Stimulated activated CD8-positive, alpha-beta memory T cell treated with anti-CD3 and anti-CD28 coated beads, Interleukin-4, amount 100 ng/mL, for 1 hour (primary cell): ENCODE data around the gene MYO3B.
"Not testable (repeated sequence)": the region's sequence is repeated elsewhere in the genome, so short reads cannot be mapped to it uniquely, and the experiment has no call there.

Experiments
- DNase-seq, 2 donors: peaks; one replicate each; pipeline ENCODE4 v3.0.0-alpha.2; 2020; ENCODE audit warnings: low read depth in 2 of 2, low spot score in 1 of 2

The MYO3B gene

DNA sequence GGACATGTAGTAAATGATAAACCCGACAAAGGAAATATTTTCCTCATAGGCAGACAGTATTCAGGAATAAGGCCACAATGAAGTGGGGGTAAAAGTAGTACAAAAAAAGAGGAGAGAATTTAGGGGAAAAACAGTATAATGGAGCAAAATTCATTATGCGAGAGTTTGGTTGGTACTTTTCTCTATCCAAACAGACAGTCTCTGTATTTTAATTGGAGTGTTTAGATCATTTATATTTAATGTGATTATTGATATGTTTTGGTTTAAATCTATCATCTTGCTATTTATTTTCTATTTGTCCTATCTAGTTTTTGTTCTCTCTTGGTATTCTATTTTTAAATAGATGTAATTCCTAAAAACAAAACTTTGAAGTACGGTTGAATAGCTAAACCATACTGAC lies 366.9 kb downstream of the MYO3B start:
- DNase-seq, result no peak

DNA sequence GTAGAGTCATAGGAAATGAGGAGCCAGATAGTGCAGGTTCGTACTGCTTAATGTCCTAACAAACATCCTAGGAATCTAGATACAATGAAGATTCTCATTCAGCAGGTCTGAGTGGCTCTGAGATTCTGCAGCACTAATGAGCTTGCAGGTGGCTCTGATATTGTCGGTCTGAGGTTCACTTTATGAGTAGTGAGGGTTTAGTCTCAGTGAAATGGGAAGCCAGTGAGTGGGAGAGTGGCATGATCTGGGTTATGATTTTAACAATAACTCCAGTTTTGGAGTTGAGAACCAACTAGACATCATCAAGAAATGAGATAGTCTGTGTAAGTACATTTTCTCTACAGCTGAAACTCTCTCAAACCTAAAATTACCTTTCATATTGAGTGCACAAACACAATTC lies 370.4 kb downstream of the MYO3B start:
- DNase-seq, result no peak

DNA sequence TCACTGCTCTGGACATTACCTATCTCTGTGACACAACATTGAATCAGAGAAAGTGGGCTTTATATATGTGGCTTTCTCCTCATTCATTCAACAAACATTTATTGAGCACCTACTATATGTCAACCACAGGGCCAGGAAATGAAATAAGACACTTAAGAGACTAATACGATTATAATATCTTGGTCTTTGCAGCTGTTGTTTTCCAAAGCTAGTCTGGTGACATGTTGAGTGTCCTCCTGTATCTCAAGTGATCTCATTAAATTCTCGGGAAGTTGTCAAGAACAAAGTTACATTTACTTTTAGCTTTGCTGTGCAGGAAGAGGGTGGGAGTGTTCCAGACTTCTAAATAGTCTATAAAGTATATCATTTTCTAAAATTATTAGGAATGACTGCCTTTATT lies 372.6 kb downstream of the MYO3B start:
- no peak for DNase-seq

GRCh38 chr2:170551899-170552298 lies 374.0 kb downstream of the MYO3B start:
- not testable (repeated sequence) for DNase-seq

DNA sequence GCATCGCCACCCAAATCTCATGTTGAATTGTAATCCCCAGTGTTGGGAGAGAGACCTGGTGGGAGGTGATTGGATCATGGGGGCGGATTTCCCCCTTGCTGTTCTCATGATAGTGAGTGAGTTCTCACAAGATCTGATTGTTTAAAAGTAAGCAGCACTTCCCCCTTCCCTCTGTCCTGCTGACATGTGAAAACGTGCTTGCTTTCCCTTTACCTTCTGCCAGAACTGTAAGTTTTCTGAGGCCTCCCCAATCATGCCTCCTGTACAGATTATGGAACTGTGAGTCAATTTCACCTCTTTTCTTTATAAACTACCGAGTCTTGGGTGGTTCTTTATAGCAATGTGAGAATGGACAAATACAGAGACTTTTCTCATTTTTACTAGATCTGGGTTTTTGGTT lies 375.8 kb downstream of the MYO3B start:
- DNase-seq, result no peak

DNA sequence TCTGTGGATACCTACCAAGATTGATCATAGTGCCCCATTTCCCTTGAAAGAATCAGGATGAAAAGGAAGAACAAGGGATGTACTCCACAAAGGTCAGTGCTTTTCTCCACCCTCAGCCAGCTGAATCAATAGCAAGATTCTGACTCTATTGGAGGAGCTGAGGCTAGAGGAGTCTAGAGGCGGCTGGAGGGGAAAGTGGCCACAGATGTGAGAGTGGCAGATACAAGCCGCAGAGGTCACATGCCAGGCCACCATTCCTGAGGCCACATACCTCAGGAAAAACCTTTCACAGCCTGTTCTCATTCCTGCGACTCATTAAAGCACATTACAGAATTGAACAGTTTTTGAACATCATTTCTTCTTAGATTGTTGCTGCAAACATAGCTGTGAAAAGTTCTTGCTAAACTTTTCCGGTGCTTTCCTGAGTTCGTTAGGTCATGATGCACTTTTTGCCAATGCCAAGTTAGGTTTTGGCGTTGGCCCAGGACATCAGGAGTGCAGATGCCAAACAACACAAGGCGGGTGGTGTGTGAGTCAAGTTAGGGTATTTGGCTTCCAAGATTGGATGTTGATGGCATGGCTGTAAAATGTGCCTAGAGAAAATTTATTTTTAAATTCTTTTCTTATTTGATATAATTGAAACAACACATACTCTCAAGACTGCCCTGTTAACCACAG lies 376.5 kb downstream of the MYO3B start:
- DNase-seq, result no peak

- DNase-seq, result no peak
These were observed 385.0 kb downstream of the MYO3B start for GRCh38 chr2:170562928-170563327.

GRCh38 chr2:170563401-170563800 lies 385.5 kb downstream of the MYO3B start:
- DNase-seq, result no peak

GRCh38 chr2:170566138-170566537 lies 388.2 kb downstream of the MYO3B start:
- no peak for DNase-seq

GRCh38 chr2:170567429-170567828 lies 389.5 kb downstream of the MYO3B start:
- no peak for DNase-seq

- DNase-seq, result no peak
These were observed 390.6 kb downstream of the MYO3B start for GRCh38 chr2:170568511-170568910.

GRCh38 chr2:170571612-170572011 lies 393.7 kb downstream of the MYO3B start:
- no peak for DNase-seq

DNA sequence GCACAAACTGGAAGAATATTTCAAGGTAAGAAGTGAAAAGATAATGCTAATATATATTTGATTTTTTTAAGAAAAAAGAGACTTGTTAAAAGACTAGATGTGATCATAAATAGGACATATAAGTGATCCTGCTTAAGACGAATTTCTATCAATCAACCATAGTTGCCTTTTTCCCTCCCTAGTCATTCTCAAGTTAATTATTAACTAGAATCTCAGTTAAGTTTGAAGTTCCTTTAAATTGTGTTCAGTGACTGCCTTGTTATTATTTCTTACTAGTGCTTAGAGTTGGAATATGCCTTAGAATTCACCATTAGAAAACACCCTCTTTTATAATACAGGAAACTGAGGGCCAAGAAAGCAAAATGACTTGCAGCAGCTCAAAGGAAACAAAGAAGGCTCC lies 395.7 kb downstream of the MYO3B start:
- DNase-seq, result no peak

DNA sequence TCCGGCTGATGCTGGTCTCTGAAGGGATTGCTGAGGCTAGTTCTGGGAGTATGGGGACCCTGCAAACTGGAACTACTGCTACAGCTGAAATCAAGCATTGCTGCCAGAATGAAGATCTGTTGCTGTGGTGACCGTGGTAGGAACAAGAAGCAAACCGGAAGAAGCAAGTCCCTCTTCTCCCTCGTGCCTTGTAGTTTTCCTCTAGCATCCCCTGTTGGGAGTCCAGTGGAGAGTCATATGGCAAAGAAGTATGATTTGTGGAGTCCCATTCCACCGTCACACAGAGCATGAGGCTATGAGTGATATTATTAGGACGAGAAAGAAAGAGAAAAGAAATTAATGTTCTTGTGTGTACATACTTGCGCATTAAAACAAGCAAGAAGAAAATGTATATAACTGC lies 398.3 kb downstream of the MYO3B start:
- DNase-seq, result no peak

DNA sequence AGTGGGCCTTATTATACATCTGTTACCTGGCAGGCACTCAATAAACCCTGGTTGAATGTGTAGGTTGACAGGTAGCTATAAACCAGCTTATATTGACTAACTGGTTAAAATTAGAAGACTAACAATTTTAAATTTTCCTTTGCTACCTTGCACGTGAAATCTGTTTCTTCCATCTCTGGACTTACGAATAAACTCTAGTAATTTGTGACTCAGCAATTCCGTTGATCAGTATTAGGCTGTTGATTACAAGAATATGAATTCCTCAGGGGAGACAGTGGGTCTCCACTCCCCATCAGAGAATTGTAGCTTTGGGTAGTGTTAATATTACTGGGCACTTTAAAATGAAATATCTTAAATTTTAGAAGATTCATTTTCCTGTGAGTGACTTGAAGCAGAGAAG lies 399.4 kb downstream of the MYO3B start:
- DNase-seq, result no peak

DNA sequence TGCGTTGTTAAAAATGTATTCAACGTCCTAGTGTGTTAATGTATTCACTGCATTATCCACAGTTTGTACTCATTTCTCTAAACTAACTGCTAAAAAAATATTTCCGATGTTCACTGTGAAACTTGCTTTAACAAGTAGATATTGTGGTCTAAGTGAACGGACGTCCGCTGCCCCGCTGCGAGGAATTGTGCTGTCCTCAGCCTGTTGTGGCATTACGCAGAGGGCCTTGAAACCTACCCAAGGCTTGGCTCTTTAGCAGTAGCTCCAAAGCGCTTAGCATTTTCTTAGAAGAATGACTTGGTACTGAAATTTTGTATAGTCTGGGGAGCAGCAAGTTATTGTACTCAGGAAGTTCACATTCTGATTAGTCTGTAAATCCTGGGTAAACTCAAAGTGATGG lies 400.7 kb downstream of the MYO3B start:
- no peak for DNase-seq

DNA sequence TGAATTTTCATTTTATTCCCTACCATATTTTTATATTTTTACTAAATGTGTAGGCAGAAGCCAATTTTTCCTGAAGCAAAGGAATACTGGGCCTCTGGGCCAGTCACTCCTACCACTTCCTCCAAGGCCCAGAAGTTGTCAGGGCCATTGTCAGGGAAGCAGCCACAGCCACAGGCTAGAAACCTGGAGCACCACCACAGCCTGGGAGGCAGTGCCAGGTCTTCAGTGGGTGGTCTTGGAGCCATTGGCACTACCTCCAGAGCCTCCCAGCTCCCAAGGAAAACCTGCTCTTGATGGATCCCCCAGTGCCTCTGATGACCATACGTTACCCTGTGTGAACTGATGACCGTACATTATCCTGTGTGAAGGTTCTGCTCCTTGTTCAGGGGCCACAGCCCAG lies 401.6 kb downstream of the MYO3B start:
- DNase-seq, result no peak

GRCh38 chr2:170582313-170582712 lies 404.4 kb downstream of the MYO3B start:
- no peak for DNase-seq

DNA sequence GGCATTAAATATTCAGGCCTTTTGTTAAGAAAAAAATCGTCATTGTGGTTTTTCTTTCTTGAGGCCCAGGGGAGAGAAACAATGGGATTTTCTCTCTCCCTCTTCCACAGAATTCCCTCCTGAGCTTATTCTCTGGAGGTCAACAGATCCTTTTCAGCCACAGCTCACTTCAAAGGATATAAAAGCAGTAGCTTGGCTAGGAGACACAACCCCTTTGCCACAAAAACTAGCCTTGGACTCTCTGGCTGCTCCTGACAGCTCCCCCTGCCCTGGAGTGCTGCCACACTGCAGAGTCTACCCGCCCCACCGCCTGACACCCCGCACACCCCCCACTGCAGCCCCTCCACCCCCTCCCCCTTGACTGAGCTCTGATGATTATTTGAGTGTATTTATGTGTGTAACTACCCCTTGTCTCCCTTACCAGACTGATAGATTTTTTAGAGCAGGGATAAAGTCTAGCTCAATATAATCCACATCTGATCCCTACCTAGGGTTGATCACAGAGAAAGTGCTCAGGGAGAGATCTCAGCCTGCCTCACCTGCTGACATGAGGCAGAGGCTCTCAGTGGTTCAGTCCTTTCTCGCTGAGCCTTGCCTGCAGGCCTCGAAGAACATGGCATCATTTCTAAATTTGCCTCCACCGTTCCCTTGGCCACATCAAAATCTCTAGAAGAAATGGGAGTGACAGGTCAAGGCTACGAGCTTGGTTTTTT lies 405.0 kb downstream of the MYO3B start:
- DNase-seq, result no peak

DNA sequence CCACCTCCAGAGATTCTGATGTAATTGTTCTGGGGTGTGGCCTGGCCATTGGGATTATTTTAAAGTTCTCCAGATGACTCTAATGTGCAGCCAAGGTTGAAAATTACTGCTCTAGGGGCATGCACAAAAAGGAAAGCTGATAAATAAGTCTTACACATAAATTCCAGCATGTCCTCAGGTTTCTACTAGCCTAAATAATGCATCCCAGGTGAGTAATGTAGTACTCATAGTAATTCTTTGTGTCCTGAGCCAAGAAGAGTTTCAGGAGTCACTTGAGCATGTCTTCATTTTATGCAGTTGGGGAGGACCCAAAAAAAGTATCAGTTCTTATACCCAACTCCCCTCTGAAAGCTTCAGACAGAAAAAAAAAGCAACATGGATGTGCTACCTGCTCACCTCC lies 407.1 kb downstream of the MYO3B start:
- DNase-seq, result no peak

DNA sequence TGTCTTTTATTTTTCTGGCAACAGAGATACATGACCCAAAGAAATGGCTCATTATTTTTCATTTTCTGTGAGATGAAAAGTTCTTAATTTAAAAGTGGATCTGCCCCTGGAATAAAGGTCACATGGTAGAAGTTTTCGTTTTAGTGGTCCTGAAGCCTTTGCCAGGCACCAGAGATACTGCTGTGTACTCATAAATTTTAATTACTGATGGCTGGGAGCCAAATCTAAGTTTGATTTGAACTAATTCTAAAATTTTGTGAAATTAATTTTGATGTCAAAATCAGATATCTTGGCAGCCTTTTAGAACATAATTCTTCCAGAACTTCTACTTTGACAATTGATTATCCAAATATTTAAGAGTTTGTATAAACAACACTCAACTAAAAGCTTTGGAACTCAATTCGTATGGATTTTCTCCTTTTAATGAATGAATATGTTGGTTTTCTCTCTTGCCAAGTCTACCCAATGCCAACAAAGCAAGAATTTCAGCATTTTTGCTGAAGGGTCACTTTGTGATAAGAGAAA lies 408.7 kb downstream of the MYO3B start:
- no peak for DNase-seq

GRCh38 chr2:170587117-170587516 lies 409.2 kb downstream of the MYO3B start:
- DNase-seq, result no peak

DNA sequence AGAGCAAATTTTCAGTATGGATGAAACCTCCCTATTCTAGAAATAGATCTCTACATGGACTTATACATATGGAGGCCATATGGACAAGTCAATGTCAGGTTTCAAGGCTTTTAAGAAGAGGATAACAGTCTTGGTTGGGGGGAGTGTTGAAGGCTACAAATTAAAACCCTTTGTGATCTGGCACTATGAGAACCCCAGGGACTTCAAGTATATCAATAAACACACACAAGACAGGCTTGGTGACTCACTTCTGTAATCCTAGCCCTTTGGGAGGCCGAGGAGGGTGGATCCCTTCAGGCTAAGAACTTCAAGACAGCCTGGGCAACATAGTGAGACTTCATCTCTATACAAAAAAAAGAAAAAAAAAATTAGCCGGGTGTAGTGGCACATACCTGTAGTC lies 410.0 kb downstream of the MYO3B start:
- DNase-seq, result no peak
